Activated CD4-positive, alpha-beta T cell treated with anti-CD3 and anti-CD28 coated beads, Interleukin-2, amount 50 U/mL, for 16 hours (primary cell): ENCODE data around the gene TMEM263.
"Not testable (repeated sequence)": the region's sequence is repeated elsewhere in the genome, so short reads cannot be mapped to it uniquely, and the experiment has no call there.

Source experiments
- DNase-seq: peaks from one replicate; pipeline ENCODE4 v3.0.0-alpha.2; 2020

TMEM263 gene

DNA sequence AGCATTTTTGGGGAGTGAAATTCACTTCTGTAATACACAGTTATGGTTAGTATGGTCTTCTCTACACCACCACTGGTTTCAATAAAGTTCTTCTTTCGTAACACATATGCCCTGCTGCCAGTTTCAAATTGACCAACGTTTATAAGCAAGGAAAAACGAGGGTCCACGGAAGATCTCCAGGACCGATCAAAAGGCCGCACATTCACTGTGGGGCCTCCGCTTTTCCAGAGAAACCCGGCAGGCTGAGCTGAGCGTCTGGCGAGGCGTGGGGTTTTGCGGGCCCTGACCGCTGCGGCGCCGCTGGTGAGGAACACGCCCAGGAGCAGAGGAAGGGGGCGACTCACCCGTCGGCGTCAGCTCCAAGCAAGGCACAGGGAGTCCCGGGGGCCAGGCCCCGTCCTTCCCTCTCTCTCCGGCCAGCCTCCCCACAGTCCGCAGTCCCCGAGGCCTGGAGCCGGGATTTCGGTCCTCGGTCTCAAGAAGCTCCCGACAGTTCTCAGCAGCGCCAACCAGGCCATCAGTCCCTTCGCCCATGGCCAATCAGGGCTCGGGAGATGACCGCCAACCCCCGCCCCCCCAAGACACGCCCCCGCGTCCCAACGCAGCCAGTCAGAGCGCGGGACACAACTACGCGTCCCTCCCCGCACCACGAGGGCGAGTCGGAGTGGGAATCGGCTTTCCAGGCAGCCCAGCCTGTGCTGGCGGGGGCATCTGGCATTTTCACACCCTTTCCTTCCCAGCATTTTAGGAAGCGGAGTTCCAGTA is 31.1 kb downstream of the TMEM263 start, which contains the start of gene MTERF2:
Gene MTERF2 (minus strand): TSS at position 522 of the 765 bp plus-strand sequence. CDS start 8,432 bp downstream, outside the sequence.
- DNase-seq = peak; percentile 85

GRCh38 chr12:106987846-106988245 is 32.1 kb downstream of the TMEM263 start:
- no peak for DNase-seq

DNA sequence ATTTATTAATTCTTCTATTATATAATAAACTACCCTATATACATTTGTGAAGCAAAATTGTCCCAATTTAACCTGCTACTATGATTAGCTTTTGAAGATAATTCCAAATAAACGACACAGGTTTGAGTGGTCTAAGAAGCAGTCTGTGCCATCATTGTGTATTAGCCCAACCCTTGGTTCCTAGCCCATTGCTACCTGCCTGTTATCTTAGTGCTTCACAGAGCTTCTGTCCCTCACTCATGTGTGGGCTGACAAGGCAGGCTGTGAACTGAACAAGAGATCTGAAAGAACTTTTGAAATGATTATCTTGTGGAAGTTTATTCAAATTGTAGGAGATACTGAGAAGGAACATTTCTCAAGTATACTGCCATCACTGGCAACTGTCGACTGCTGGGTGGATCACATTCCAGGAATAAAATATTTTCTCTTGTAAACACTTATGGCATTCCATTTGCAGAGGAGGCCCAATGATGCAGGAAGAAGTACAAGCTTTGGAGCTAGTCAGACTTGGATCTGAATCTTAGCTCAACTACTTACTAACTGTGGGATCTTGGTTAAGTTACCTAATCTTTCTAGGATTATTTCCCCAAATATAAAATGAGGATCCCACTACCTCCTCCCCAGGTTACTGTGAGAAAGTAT is 39.0 kb downstream of the TMEM263 start:
- no peak for DNase-seq

GRCh38 chr12:106996102-106996501 is 40.4 kb downstream of the TMEM263 start:
- DNase-seq = not testable (repeated sequence)

GRCh38 chr12:106997916-106998315 is 42.2 kb downstream of the TMEM263 start:
- no peak for DNase-seq

- DNase-seq = no peak
Measured at GRCh38 chr12:106999446-106999845, 43.7 kb downstream of the TMEM263 start.

DNA sequence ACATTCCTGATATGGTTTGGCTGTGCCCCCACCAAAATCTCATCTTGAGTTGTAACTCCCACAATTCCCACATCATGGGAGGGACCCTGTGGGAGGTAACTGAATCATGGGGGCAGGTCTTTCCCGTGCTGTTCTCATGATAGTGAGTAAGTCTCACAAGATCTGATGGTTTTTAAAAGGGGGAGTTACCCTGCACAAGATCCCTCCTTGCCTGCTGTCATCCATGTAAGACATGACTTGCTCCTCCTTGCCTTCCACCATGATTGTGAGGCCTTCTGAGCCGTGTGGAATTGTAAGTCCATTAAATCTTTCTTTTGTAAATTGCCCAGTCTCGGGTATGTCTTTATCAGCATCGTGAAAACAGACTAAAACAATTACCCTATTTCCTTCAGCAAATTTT is 47.0 kb downstream of the TMEM263 start:
- not testable (repeated sequence) for DNase-seq

GRCh38 chr12:107007411-107007810 is 51.7 kb downstream of the TMEM263 start:
- DNase-seq = no peak

DNA sequence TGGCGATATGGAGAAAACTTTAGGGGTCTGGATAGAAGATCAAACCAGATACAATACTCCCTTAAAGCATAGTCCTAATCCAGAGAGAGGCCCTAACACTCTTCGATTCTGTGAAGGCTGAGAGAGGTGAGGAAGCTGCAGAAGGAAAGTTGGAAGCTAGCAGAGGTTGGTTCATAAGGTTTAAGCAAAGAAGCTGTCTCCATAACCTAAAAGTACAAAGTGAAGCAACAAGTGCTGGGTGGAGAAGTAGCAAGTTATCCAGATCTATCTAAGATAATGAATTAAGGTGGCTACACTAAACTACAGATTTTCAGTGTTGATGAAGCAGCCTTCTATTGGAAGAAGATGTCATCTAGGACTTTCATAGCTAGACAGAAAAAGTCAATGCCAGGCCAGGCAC is 55.8 kb downstream of the TMEM263 start:
- no peak for DNase-seq

DNA sequence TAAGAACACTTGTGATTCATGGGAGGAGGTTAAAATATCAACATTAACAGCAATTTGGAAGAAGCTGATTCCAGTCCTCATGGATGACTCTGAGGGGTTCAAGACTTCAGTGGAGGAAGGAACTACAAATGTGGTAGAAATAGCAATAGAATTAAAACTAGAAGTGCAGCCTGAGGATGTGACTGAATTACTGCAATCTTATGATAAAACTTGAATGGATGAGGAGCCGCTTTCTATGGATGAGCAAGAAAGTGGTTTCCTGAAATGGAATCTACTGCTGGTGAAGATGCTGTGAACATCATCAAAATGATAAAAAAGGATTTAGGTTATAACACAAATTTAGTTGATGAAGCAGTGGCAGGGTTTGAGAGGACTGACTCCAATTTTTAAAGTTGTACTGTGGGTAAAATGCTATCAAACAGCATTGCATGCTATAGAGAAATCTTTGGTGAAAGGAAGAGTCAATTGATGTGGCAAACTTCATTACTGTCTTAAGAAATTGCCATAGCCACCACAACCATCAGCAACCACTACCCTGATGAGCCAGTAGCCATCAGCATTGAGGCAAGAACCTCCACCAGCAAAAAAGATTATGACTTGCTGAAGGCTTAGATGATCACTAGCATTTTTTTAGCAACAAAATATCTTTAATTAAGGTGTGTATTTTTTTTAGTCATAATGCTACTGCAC is 57.2 kb downstream of the TMEM263 start:
- no peak for DNase-seq

DNA sequence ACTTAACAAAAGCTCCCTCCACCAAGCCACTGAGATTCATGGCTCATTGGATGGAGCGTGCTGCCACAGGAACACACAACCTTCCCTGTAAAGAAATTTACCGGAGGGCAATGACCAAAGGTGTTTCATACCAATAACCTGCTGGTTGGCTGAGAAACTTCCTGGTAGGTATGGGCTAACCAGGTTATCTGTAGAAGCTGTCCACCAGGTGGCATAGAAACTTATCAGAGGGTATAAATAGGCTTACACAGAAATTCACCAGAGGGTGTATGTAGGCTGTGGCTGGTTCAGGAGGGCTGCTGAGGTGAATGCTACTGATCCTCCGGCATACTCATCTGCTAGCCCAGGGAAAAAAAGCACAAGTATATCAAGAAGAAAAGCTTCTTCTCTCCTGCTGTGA is 58.3 kb downstream of the TMEM263 start:
- no peak for DNase-seq

GRCh38 chr12:107017042-107017441 is 61.3 kb downstream of the TMEM263 start:
- no peak for DNase-seq

- no peak for DNase-seq
Measured at GRCh38 chr12:107019546-107019945, 63.8 kb downstream of the TMEM263 start.
